HG03103 (cell line): ENCODE data around the gene ALDH8A1.

Experiments
- ATAC-seq: cut with Tn5 transposase; IDR thresholded peaks from one replicate; pipeline ENCODE4 v1.9.1; 2021; ENCODE audit warnings: low read depth; ENCODE audit not compliant: unreplicated experiment

ALDH8A1 gene

DNA sequence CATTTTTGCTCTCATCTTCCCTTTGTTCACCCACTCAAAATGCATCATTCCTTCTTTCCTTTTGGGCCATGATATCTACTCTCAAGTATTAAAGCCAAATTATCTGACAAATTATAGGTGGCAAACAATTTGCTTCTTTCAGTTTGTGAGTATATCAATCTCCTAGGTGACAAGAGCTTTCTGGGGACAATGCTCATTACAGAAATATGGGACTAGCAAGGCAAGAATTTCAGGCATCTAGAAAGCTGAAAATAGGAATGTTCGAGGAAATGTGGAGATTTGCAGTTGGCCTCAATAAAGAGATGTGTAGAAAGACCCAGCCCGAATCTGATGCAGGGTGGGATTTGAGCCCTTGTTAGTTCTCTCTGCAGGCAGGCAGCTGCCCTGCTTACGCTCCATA, 71.8 kb downstream of the ALDH8A1 start:
- ATAC-seq: no peak

DNA sequence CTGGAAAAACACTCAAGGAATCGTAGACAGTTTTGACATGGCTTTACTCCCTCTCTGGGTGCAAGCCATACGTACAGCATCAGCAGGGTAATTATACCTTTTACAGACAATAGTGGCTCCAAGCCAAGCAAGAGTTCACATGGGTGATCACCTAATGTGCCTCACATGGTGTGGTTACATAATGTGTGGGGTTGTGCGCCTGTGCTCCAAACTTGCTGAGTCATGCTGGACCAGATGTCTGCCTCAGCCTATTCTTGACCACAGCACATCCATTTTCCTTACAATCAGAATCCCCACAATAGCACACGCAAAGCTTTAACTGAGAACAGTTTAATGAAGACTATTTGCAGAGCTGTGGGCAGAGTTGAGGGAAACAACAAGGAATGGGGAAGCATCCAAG, 74.5 kb downstream of the ALDH8A1 start:
- ATAC-seq: no peak

DNA sequence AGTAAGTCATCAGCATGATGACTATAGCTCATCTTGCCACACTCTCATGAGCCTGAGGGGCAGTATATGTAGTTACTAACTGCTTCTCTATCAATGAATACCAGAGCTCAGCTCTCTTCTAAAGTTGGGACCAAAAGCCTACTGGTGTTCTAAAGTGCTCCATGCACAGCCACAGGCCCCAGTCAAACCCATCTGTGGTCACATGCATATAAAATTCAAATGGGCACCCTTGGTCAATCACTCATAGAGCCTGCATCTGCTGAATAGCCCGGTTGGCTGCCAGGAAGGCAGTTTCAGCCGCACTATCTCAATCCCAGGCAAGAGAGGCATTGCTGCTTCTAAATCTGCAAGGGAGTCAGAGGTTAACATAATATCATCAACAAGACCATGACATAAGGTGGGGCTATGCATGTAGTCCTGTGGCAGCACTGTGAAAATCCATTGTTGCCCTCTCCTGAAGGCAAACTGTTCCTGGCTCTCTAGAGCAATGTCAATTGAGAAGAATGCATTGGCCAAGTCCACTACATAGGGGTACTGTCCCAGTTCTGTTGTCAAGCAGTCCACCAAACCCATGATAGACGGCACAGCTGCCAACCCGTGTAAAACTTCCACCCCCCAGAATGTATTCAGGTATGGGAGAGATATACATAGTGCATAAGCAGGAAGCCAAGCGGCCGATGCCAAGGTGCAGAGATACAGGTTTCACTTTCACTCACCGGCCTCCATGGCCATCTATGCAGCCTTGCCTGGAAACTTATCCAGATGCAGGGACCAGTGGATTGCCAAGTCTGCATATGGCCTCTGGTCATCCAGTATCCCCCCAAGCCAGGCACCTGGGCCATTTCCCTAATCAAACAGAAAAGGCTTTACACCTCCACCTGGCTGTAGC, 76.2 kb downstream of the ALDH8A1 start:
- ATAC-seq: no peak

DNA sequence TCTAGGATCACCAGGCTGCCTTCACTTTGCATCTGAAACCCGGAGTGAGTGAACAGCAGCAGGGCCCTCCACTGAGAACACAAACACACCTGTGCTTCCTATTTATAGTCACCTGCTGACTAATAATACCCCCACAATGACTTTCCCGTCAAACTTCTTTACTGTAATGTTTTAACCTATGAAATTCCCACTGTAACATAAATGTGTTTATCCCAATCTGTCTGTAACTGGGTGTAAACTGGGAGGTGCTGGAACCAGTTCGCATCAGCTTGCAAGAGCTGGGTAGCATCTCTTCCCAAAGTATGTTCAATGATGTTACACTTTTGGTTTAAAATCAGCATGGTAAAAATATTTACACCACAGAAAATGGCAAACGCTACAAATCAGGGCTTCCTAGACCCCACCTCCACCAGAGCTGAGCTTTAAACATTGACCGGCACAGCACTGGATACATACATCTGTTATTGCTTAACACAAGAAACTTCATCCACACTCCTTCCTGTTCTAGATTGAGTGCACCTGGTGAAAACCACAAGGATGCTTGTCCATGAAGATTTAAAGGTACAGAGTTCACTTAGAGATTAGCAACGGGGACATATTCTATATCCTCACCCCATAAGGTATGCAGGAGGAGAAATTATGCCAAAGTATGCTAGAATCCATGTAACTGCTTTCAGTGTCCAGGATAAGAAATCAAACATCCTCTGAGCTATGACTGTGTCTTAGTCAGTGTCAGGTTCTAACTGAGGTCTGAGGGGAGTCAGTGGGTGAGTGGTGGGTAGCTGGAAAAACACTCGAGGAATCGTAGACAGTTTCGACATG, 79.0 kb downstream of the ALDH8A1 start:
- ATAC-seq: peak; percentile 79

DNA sequence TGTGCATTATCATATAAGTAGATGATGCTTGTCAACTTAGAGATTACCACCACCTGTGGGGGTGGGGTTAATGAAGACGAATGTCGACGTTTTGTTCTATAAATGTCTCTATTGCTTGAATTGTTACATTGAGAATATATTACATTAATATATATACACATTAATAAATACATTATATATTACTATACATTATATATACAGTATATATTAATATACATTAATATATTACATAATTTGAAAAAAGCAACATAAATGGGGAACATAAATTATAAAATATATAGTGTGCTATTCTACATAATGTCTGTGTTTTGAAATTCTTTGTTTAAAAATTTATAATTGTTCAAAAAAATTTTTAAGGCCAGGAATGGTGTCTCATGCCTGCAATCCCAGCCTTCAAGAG, 81.1 kb downstream of the ALDH8A1 start:
- ATAC-seq: no peak
